Hepatocyte (in vitro differentiated cells): ENCODE results near the gene COL17A1. TPM values are rescaled to one million over a fixed set of nuclear protein-coding genes. Genes with fewer than 3 reads are reported as not detected.

Experiments
- DNase-seq: peaks from one replicate; pipeline ENCODE4 v3.0.0-alpha.2; 2016; ENCODE audit warnings: low spot score
- H2AFZ ChIP-seq: fragments of 200-600 bp; sonication (generic); 2 replicates; pipeline ENCODE4 v1.6.0; 2016; ENCODE audit warnings: antibody characterized with exemption, mild to moderate bottlenecking
- H3K27ac ChIP-seq: fragments of 200-600 bp; sonication (generic); 2 replicates; pipeline ENCODE4 v1.5.1; 2016; ENCODE audit warnings: mild to moderate bottlenecking
- H3K27me3 ChIP-seq: fragments of 200-600 bp; sonication (generic); 2 replicates; pipeline ENCODE4 v1.6.1; 2016
- H3K36me3 ChIP-seq: fragments of 200-600 bp; sonication (generic); replicated peaks from 2 replicates; pipeline ENCODE4 v1.5.1; 2016; ENCODE audit warnings: low read depth; ENCODE audit not compliant: insufficient read depth
- H3K4me1 ChIP-seq: fragments of 200-600 bp; sonication (generic); 2 replicates; pipeline ENCODE4 v1.5.1; 2016; ENCODE audit warnings: mild to moderate bottlenecking, moderate library complexity; ENCODE audit not compliant: insufficient read depth
- H3K4me2 ChIP-seq: fragments of 200-600 bp; sonication (generic); 2 replicates; pipeline ENCODE4 v1.6.0; 2016
- H3K4me3 ChIP-seq: fragments of 200-600 bp; sonication (generic); 2 replicates; pipeline ENCODE4 v1.5.1; 2016; ENCODE audit warnings: mild to moderate bottlenecking
- H3K79me2 ChIP-seq: fragments of 200-600 bp; sonication (generic); 2 replicates; pipeline ENCODE4 v1.6.0; 2017; ENCODE audit warnings: mild to moderate bottlenecking
- H3K9me2 ChIP-seq: fragments of 200-600 bp; sonication (generic); replicated peaks from 2 replicates; pipeline ENCODE4 v1.6.0; 2017; ENCODE audit warnings: mild to moderate bottlenecking; ENCODE audit not compliant: insufficient read depth
- H3K9me3 ChIP-seq: fragments of 200-600 bp; sonication (generic); 2 replicates; pipeline ENCODE4 v1.5.1; 2016; ENCODE audit warnings: low read depth, mild to moderate bottlenecking
- H4K20me1 ChIP-seq: fragments of 200-600 bp; sonication (generic); 2 replicates; pipeline ENCODE4 v1.6.0; 2016; ENCODE audit warnings: mild to moderate bottlenecking; ENCODE audit not compliant: insufficient read depth, poor library complexity, severe bottlenecking
- EZH2 ChIP-seq: fragments of 200-600 bp; sonication (generic); IDR thresholded peaks from 2 replicates; pipeline ENCODE4 v1.6.1; 2016; ENCODE audit warnings: antibody characterized with exemption, mild to moderate bottlenecking, borderline replicate concordance
- EZH2phosphoT487 ChIP-seq: fragments of 200-600 bp; sonication (generic); IDR thresholded peaks from one replicate; pipeline ENCODE4 v1.6.1; 2018; ENCODE audit warnings: antibody characterized with exemption, mild to moderate bottlenecking, low read depth, moderate library complexity; ENCODE audit not compliant: unreplicated experiment, severe bottlenecking
- WGBS: methylation state at CpG from one replicate; pipeline ENCODE4 v1.1.6; 2016; ENCODE audit warnings: low lambda C conversion rate; ENCODE audit errors: missing lambda C conversion rate; 5-methylcytosine and 5-hydroxymethylcytosine counted together
- polyA plus RNA-seq: library from polyadenylated mRNA; unstranded; fragments of >200 nt; fragmentation: Nextera tagmentation; extraction: Ambion mirVana; gene quantifications from 2 replicates; pipeline ENCODE4 v1.2.1, GENCODE V29; 2016
- total RNA-seq: library from RNA; depleted of rRNA; stranded (reverse); fragments of >200 nt; gene quantifications from 2 replicates; pipeline ENCODE4 v1.2.3, GENCODE V29; 2014
- TF ChIP-seq, protein P1 (sequence below): fragments of 200-600 bp; sonication (generic); IDR thresholded peaks from 2 replicates; pipeline ENCODE4 v1.5.1; 2016; ENCODE audit warnings: antibody characterized with exemption, mild to moderate bottlenecking; ENCODE audit not compliant: poor library complexity

COL17A1 gene
- total and polyA plus RNA-seq, 2 experiments from 2014 or later = 3.3 to 7.5 TPM

DNA sequence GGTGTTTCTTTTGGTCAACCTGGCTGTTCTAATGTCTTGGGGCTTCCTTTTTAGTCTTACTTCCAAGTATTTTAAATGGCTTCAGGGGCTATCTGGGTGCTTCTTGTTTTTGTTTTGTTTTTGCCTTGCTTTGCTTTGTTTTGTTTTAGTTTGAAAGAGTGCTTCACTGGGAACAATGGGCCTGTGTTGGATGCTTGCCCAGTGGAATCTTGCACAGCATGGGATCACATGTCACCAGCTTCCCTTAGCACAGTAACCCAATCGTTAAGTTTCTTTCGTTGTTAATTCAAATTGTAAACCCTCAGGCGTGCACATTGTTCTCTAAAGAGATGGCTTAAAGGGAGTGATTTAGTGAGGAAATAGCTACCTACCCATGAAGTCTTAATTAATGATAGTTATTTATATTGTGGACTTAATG, 8.9 kb downstream of the COL17A1 start:
- Histone ChIP-seq H3K27ac (no peak overlapping the region), H2AFZ (no peak overlapping the region), H4K20me1 (no peaks in the 10 kb centered on the region), H3K9me2 (no peaks in the 10 kb centered on the region), H3K79me2 (no peaks in the 10 kb centered on the region), H3K9me3 (no peaks in the 10 kb centered on the region), H3K4me3 (no peak overlapping the region), H3K27me3 (peaks cover 5% of the 10 kb centered on the region), H3K4me1 (no peaks in the 10 kb centered on the region), H3K36me3 (no peaks in the 10 kb centered on the region), H3K4me2 (no peak overlapping the region)
- WGBS = 16% methylated on average over 3 of the region's 3 CpGs
- TF ChIP-seq EZH2phosphoT487 = no peak
- TF ChIP-seq, protein P1, sequence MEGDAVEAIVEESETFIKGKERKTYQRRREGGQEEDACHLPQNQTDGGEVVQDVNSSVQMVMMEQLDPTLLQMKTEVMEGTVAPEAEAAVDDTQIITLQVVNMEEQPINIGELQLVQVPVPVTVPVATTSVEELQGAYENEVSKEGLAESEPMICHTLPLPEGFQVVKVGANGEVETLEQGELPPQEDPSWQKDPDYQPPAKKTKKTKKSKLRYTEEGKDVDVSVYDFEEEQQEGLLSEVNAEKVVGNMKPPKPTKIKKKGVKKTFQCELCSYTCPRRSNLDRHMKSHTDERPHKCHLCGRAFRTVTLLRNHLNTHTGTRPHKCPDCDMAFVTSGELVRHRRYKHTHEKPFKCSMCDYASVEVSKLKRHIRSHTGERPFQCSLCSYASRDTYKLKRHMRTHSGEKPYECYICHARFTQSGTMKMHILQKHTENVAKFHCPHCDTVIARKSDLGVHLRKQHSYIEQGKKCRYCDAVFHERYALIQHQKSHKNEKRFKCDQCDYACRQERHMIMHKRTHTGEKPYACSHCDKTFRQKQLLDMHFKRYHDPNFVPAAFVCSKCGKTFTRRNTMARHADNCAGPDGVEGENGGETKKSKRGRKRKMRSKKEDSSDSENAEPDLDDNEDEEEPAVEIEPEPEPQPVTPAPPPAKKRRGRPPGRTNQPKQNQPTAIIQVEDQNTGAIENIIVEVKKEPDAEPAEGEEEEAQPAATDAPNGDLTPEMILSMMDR = no peak
- no peak for TF ChIP-seq EZH2
- DNase-seq = peak; percentile 22

DNA sequence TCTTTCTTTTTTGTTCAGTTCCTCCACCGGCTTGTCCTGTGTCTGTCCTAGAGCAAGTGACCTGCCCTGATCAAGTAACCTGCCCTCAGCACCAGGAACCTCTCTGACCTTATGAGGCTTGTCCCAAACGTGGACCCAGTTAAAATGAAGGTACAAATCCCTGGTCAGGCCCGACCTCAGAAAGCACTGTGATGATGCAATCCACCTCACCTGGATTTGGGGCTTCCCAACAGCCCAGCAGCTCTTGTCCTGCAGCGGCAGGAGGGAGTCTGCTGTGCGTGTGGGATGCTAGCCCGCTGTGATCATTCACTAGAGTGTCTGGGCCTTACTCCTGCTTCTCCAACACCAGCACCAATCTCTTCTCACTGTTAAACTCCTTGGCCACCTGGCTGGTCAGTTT, 11.2 kb downstream of the COL17A1 start:
- no peak for DNase-seq
- Histone ChIP-seq H3K9me2 (no peaks in the 10 kb centered on the region), H4K20me1 (no peaks in the 10 kb centered on the region), H3K4me3 (no peak overlapping the region), H3K4me2 (no peak overlapping the region), H3K79me2 (no peaks in the 10 kb centered on the region), H3K36me3 (no peaks in the 10 kb centered on the region), H3K4me1 (no peaks in the 10 kb centered on the region), H3K27me3 (peaks cover 5% of the 10 kb centered on the region), H2AFZ (no peak overlapping the region), H3K9me3 (no peaks in the 10 kb centered on the region), H3K27ac (no peak overlapping the region)
- TF ChIP-seq EZH2 (no peak), EZH2phosphoT487 (no peak)
- TF ChIP-seq, protein P1 = no peak
- WGBS = 88% methylated on average over 6 of the region's 6 CpGs

DNA sequence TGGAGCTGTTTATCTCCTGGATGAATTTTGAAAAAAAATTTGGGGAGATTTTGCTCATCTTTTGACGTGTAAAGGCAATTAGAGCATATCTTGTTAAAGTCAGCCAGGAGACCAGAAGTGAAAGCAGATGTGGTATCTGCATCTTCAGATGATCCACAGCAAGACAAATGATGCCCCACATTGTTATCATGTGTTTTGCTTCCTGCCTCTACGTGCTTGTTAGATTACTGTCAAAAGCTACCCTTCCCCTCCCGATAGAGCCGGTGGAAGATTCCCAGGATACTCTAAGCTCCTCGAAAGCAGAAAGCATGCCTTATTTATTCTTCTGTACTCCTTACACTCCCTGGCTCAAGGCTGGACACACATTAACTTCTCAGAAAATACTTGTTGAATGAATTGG, 12.9 kb downstream of the COL17A1 start:
- H3K4me1 ChIP-seq = no peaks in the 10 kb centered on the region
- H3K4me3 ChIP-seq = no peak overlapping the region
- no peak for DNase-seq
- no peak overlapping the region for H3K4me2 ChIP-seq
- H4K20me1 ChIP-seq = no peaks in the 10 kb centered on the region
- no peak overlapping the region for H3K27ac ChIP-seq
- peaks cover 5% of the 10 kb centered on the region for H3K27me3 ChIP-seq
- no peaks in the 10 kb centered on the region for H3K36me3 ChIP-seq
- WGBS = 40% methylated on average over 5 of the region's 5 CpGs
- H3K9me2 ChIP-seq = no peaks in the 10 kb centered on the region
- H3K79me2 ChIP-seq = no peaks in the 10 kb centered on the region
- no peaks in the 10 kb centered on the region for H3K9me3 ChIP-seq
- no peak overlapping the region for H2AFZ ChIP-seq
- TF ChIP-seq EZH2 = no peak
- TF ChIP-seq, protein P1 = no peak
- no peak for TF ChIP-seq EZH2phosphoT487

DNA sequence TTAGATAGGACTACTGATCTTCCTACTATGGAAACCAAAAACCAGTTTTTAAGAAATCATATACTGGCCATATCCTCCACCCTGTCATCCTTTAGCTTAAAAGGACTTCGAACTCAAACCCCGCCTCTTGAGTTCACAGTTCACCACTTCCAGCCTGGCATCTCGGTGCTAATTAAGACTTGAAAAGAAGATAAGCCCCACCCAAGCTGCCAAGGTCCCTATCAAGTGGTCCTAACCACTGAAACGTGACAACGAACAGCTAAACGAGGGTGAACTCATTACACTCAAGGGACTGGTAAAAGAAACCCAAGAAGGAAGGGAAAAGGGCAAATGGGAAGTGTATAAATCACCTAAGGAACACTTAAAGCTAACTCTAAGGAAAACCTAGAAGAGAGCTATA, 16.1 kb downstream of the COL17A1 start:
- H3K9me2 ChIP-seq = no peaks in the 10 kb centered on the region
- no peak overlapping the region for H2AFZ ChIP-seq
- peaks cover 5% of the 10 kb centered on the region for H3K27me3 ChIP-seq
- no peak overlapping the region for H3K27ac ChIP-seq
- WGBS = 57% methylated on average over 6 of the region's 6 CpGs
- no peak overlapping the region for H3K4me3 ChIP-seq
- H3K36me3 ChIP-seq = no peaks in the 10 kb centered on the region
- H4K20me1 ChIP-seq = no peaks in the 10 kb centered on the region
- no peaks in the 10 kb centered on the region for H3K9me3 ChIP-seq
- no peak for DNase-seq
- H3K4me2 ChIP-seq = no peak overlapping the region
- H3K79me2 ChIP-seq = no peaks in the 10 kb centered on the region
- TF ChIP-seq EZH2phosphoT487 (no peak), EZH2 (no peak)
- TF ChIP-seq, protein P1 = no peak
- H3K4me1 ChIP-seq = peaks cover 6% of the 10 kb centered on the region
